B cell (primary cell): ENCODE measurements around the gene ADH6. TPM values are rescaled to one million over a fixed set of nuclear protein-coding genes. Genes with fewer than 3 reads are reported as not detected.
"Not testable (repeated sequence)": the region's sequence is repeated elsewhere in the genome, so short reads cannot be mapped to it uniquely, and the experiment has no call there.

Experiments
- ATAC-seq: fragments of 200-7000 bp; cut with Tn5 transposase; one replicate; pipeline ENCODE4 v1.10.0; 2021; ENCODE audit warnings: low read depth, mild to moderate bottlenecking, moderate number of reproducible peaks, moderate library complexity
- CTCF ChIA-PET: fragments of 350-600 bp; sonication (Branson Sonifier 250); formaldehyde crosslinking; loops from one replicate; lab custom pipeline; 2021; ENCODE audit warnings: antibody characterized with exemption, inconsistent platforms; lab: Charles Lee
- POLR2A ChIA-PET: fragments of 350-600 bp; sonication (Branson Sonifier 250); formaldehyde crosslinking; loops from one replicate; lab custom pipeline; 2021; ENCODE audit warnings: antibody characterized with exemption; lab: Charles Lee
- DNase-seq: peaks from one replicate; pipeline ENCODE4 v3.0.0; 2013
- H2AFZ ChIP-seq: 2 replicates; pipeline ENCODE4 v1.6.1; 2012; ENCODE audit warnings: mild to moderate bottlenecking, low read depth, low read length; ENCODE audit not compliant: insufficient read depth, poor library complexity, severe bottlenecking
- H3K27ac ChIP-seq, 2 donors: 1 replicate in 1 of 2; 2 replicates in 1 of 2; pipeline ENCODE4 v1.5.1; 2012 to 2013; ENCODE audit warnings: low read length in 2 of 2, mild to moderate bottlenecking in 2 of 2, moderate library complexity in 1 of 2
- H3K27me3 ChIP-seq, 4 experiments: fragments of 200-600 bp in 1 of 4; sonication (generic) in 1 of 4; replicated peaks in 1 of 4; 1 replicate in 2 of 4; 2 replicates in 2 of 4; pipeline versions ENCODE4 v1.6.1 to v1.7.0; 2013 to 2016; ENCODE audit warnings: low read length in 3 of 4, mild to moderate bottlenecking in 2 of 4, mixed read lengths in 1 of 4, moderate library complexity in 1 of 4; ENCODE audit not compliant: insufficient read depth in 4 of 4, control insufficient read depth in 3 of 4; ENCODE audit errors: control extremely low read depth in 1 of 4
- H3K36me3 ChIP-seq, 2 experiments: replicated peaks in 1 of 2; 1 replicate in 1 of 2; 2 replicates in 1 of 2; pipeline versions ENCODE4 v1.6.1 to v1.7.1; 2013; ENCODE audit warnings: low read length in 1 of 2; ENCODE audit not compliant: insufficient read depth in 2 of 2, control insufficient read depth in 1 of 2; ENCODE audit errors: control extremely low read depth in 1 of 2, extremely low read depth in 1 of 2
- H3K4me1 ChIP-seq, 2 donors: fragments of 200-600 bp in 1 of 2; sonication (generic) in 1 of 2; 1 replicate in 1 of 2; 2 replicates in 1 of 2; pipeline versions ENCODE4 v1.5.1 to v1.6.1; 2013 to 2017; ENCODE audit warnings: low read length in 2 of 2; ENCODE audit not compliant: control insufficient read depth in 2 of 2, insufficient read depth in 2 of 2
- H3K4me2 ChIP-seq: replicated peaks from 2 replicates; pipeline ENCODE3; 2012; ENCODE audit warnings: mild to moderate bottlenecking, low read depth, low read length; ENCODE audit not compliant: poor library complexity, severe bottlenecking
- H3K4me3 ChIP-seq, 5 experiments: fragments of 200-600 bp in 1 of 5; sonication (generic) in 1 of 5; 1 replicate in 3 of 5; 2 replicates in 2 of 5; pipeline versions ENCODE4 v1.5.1 to v1.7.0; 2011 to 2016; ENCODE audit warnings: low read length in 4 of 5, mild to moderate bottlenecking in 4 of 5, low read depth in 2 of 5, control low read depth in 1 of 5, moderate library complexity in 1 of 5; ENCODE audit not compliant: insufficient read depth in 1 of 5; ENCODE audit errors: control extremely low read depth in 1 of 5, extremely low read depth in 1 of 5
- H3K79me2 ChIP-seq: fragments of 200-600 bp; sonication (generic); one replicate; pipeline ENCODE4 v1.6.0; 2016; ENCODE audit warnings: low read length; ENCODE audit not compliant: control insufficient read depth, insufficient read depth
- H3K9ac ChIP-seq: fragments of 200-600 bp; sonication (generic); 2 replicates; pipeline ENCODE4 v1.6.1; 2017; ENCODE audit warnings: mild to moderate bottlenecking, low read length, moderate library complexity
- H3K9me3 ChIP-seq, 3 donors: one replicate each; pipeline versions ENCODE4 v1.6.1 to v1.7.1; 2013; ENCODE audit warnings: low read length in 2 of 3; ENCODE audit not compliant: control insufficient read depth in 2 of 3, insufficient read depth in 1 of 3; ENCODE audit errors: control extremely low read depth in 1 of 3
- H4K20me1 ChIP-seq: 2 replicates; pipeline ENCODE4 v1.6.0; 2012; ENCODE audit warnings: mild to moderate bottlenecking, low read length; ENCODE audit not compliant: insufficient read depth, control insufficient read depth, poor library complexity, severe bottlenecking
- H3K27ac Mint-ChIP-seq: one replicate; pipeline ENCODE4 v1.8.0; 2021; ENCODE audit warnings: mixed read lengths
- H3K27me3 Mint-ChIP-seq: one replicate; pipeline ENCODE4 v1.8.0; 2021; ENCODE audit warnings: mixed read lengths
- H3K4me1 Mint-ChIP-seq: one replicate; pipeline ENCODE4 v1.8.0; 2021; ENCODE audit warnings: mixed read lengths
- H3K4me3 Mint-ChIP-seq: one replicate; pipeline ENCODE4 v1.8.0; 2021; ENCODE audit warnings: mixed read lengths
- H3K9me3 Mint-ChIP-seq: one replicate; pipeline ENCODE4 v1.8.0; 2022; ENCODE audit warnings: mixed read lengths; ENCODE audit not compliant: insufficient read depth
- EZH2 ChIP-seq: IDR thresholded peaks from 2 replicates; pipeline ENCODE4 v1.6.1; 2012; ENCODE audit warnings: borderline replicate concordance, low read depth, mild to moderate bottlenecking, moderate library complexity, low read length; ENCODE audit not compliant: insufficient read depth, poor library complexity, severe bottlenecking
- WGBS: methylation state at CpG from one replicate; pipeline ENCODE4 v1.1.5; 2013; ENCODE audit warnings: missing lambda C conversion rate; ENCODE audit not compliant: insufficient coverage; 5-methylcytosine and 5-hydroxymethylcytosine counted together
- intact Hi-C: fragments of 100-400 bp; cut with micrococcal nuclease; formaldehyde crosslinking; loops from one replicate; pipeline ENCODE4 v1.10.0; 2022
- polyA plus RNA-seq: library from polyadenylated mRNA; depleted of rRNA; stranded (reverse); fragments of >200 nt; gene quantifications from 2 replicates; pipeline ENCODE4 v1.2.3, GENCODE V29; 2012
- total RNA-seq, 2 donors: library from RNA; stranded (reverse); fragments of 120-200 nt in 1 of 2; gene quantifications; 1 replicate in 1 of 2; 2 replicates in 1 of 2; pipeline versions ENCODE4 v1.2.3 to v1.2.4, GENCODE V29; 2013 to 2022
- TF ChIP-seq, protein P1 (sequence below): fragments of 200-600 bp; IDR thresholded peaks from one replicate; pipeline ENCODE4 v1.8.0; 2022; ENCODE audit warnings: antibody characterized with exemption, mild to moderate bottlenecking

Gene ADH6
- total and polyA plus RNA-seq, 2 donors (not counting 1 experiment from before 2014, with no cell fraction given): not detected

DNA sequence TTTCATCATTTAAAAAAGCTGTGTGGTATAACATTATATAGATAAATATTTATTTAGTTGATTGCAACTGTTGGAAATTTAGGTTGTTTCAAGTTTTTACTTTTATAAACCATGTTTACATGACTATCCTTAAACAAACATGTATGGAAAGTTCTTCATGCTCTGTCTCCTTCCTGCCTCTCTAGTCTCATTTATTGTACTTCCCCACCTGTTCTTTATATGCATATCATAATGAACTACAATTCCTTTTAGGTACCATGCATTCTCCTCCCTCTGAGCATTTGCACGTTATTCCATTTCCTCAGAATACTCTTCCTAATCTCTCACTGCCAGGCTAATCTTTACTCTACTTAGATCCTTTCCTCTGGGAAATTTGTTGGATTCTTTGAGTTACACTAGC lies 16.9 kb upstream of the ADH6 start:
- H3K4me3 ChIP-seq: no peak overlapping the region
- peaks cover 3% of the 10 kb centered on the region for H3K9me3 Mint-ChIP-seq
- no peaks in the 10 kb centered on the region for H3K4me1 ChIP-seq
- peaks cover 0 to 8% (median 0%) of the 10 kb centered on the region in 3 donors for H3K9me3 ChIP-seq
- TF ChIP-seq EZH2: no peak
- TF ChIP-seq, protein P1, sequence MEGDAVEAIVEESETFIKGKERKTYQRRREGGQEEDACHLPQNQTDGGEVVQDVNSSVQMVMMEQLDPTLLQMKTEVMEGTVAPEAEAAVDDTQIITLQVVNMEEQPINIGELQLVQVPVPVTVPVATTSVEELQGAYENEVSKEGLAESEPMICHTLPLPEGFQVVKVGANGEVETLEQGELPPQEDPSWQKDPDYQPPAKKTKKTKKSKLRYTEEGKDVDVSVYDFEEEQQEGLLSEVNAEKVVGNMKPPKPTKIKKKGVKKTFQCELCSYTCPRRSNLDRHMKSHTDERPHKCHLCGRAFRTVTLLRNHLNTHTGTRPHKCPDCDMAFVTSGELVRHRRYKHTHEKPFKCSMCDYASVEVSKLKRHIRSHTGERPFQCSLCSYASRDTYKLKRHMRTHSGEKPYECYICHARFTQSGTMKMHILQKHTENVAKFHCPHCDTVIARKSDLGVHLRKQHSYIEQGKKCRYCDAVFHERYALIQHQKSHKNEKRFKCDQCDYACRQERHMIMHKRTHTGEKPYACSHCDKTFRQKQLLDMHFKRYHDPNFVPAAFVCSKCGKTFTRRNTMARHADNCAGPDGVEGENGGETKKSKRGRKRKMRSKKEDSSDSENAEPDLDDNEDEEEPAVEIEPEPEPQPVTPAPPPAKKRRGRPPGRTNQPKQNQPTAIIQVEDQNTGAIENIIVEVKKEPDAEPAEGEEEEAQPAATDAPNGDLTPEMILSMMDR: no peak
- intact Hi-C loops: no loop called here
- WGBS: no CpG with 5 or more reads among the region's 1 CpG
- DNase-seq (no peak), ATAC-seq (no peak)
- no peak overlapping the region for H3K27ac ChIP-seq
- no peaks in the 10 kb centered on the region for H3K27me3 Mint-ChIP-seq
- H3K27me3 ChIP-seq: no peaks in the 10 kb centered on the region
- no peaks in the 10 kb centered on the region for H3K79me2 ChIP-seq
- no peak overlapping the region for H3K9ac ChIP-seq
- H3K36me3 ChIP-seq: no peaks in the 10 kb centered on the region
- no peak overlapping the region for H3K4me3 Mint-ChIP-seq
- ChIA-PET POLR2A (no interaction called here), CTCF (no interaction called here)
- no peaks in the 10 kb centered on the region for H3K4me1 Mint-ChIP-seq
- H3K27ac Mint-ChIP-seq: no peak overlapping the region
- no peak overlapping the region for H3K4me2 ChIP-seq
- H4K20me1 ChIP-seq: no peaks in the 10 kb centered on the region
- no peak overlapping the region for H2AFZ ChIP-seq

DNA sequence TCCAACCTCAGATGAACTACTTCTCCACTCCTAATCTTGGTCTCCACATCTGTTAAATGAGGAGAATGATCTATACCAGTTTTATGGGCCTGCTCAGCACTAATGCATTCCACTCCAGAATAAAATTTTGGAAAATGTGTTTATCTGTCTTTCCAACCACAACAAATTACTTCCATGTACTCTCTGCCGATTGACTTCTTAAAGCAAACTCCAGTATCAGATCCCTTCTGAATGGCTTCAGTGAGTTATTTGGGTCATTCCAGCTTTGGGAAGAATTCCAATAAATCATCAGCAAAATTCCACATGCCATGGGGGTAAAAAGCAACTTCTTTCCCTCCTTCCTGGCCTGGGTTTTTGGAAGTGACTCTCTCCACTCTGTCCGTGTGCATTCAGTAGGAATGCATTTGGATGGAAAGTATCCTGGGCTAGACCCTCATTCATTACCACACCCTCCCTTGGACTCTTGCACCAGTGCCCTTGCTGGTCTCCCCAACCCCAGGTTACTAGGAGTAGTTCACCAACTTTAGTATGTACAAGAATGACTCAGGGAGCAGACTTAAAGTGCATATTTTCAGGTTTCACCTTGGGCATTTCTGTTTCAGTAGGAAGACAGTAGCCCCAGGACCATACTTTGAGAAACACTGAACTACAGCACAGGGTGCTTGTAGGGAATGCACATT lies 15.4 kb upstream of the ADH6 start:
- no peak overlapping the region for H3K27ac Mint-ChIP-seq
- no CpG with 5 or more reads among the region's 2 CpGs for WGBS
- no peak for TF ChIP-seq EZH2
- TF ChIP-seq, protein P1: no peak

DNA sequence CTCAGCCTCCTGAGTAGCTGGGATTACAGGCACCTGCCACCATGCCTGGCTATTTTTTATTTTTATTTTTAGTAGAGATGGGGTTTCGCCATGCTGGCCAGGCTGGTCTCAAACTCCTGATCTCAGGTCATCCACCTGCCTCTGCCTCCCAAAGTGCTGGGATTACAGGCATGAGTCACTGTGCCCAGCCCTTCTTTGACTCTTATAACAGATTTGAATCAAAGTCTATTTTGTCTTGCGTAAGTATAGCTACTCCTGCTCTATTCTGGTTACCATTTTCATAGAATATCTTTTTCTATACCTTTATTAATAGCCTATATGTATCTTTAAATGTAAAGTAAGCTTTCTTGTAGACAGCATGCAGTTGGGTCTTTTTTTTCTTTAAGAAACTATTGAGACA lies 14.4 kb upstream of the ADH6 start:
- H3K36me3 ChIP-seq, ATAC-seq, DNase-seq, H3K27ac ChIP-seq, H3K4me3 ChIP-seq, H3K27ac Mint-ChIP-seq, H3K4me3 Mint-ChIP-seq, H3K27me3 ChIP-seq, H3K9ac ChIP-seq, H3K4me2 ChIP-seq, H2AFZ ChIP-seq, H3K79me2 ChIP-seq, H4K20me1 ChIP-seq, H3K4me1 ChIP-seq, intact Hi-C loops, POLR2A ChIA-PET, H3K9me3 ChIP-seq, CTCF ChIA-PET, H3K4me1 Mint-ChIP-seq, H3K27me3 Mint-ChIP-seq, H3K9me3 Mint-ChIP-seq: not testable (repeated sequence)
- WGBS: 60% methylated on average over 1 of the region's 2 CpGs

More for the DNA sequence above, 15.4 kb upstream of the ADH6 start:
- H3K79me2 ChIP-seq: no peaks in the 10 kb centered on the region
- H4K20me1 ChIP-seq: no peaks in the 10 kb centered on the region
- H2AFZ ChIP-seq: no peak overlapping the region
- intact Hi-C loops: no loop called here
- no peak overlapping the region for H3K9ac ChIP-seq
- H3K4me2 ChIP-seq: no peak overlapping the region
- peaks cover 6% of the 10 kb centered on the region for H3K9me3 Mint-ChIP-seq
- H3K27me3 ChIP-seq: no peaks in the 10 kb centered on the region
- H3K4me3 Mint-ChIP-seq: no peak overlapping the region
- H3K4me1 Mint-ChIP-seq: no peaks in the 10 kb centered on the region
- ChIA-PET CTCF (no interaction called here), POLR2A (no interaction called here)
- H3K4me3 ChIP-seq: no peak overlapping the region
- no peaks in the 10 kb centered on the region for H3K4me1 ChIP-seq
- no peak for DNase-seq
- no peak for ATAC-seq
- H3K27me3 Mint-ChIP-seq: no peaks in the 10 kb centered on the region
- H3K36me3 ChIP-seq: no peaks in the 10 kb centered on the region
- peaks cover 0 to 7% (median 0%) of the 10 kb centered on the region in 3 donors for H3K9me3 ChIP-seq
- no peak overlapping the region for H3K27ac ChIP-seq
